AG09309 (cell line): ENCODE data around the gene ZCCHC8.
"Not testable (repeated sequence)": the region's sequence is repeated elsewhere in the genome, so short reads cannot be mapped to it uniquely, and the experiment has no call there.

Experiments
- DNase-seq: peaks from one replicate; pipeline ENCODE4 v3.0.0-alpha.2; 2010; ENCODE audit warnings: low read depth
- H3K4me3 ChIP-seq: 2 replicates; pipeline ENCODE4 v1.5.1; 2011; ENCODE audit warnings: mild to moderate bottlenecking, low read depth, low read length, moderate library complexity; ENCODE audit not compliant: control insufficient read depth
- TF ChIP-seq, protein P1 (sequence below): IDR thresholded peaks from 2 replicates; pipeline ENCODE4 v1.5.1; 2011; ENCODE audit warnings: mild to moderate bottlenecking, low read depth, low read length, inconsistent platforms; ENCODE audit not compliant: insufficient read depth, control insufficient read depth; ENCODE audit errors: missing control alignments

ZCCHC8 gene

DNA sequence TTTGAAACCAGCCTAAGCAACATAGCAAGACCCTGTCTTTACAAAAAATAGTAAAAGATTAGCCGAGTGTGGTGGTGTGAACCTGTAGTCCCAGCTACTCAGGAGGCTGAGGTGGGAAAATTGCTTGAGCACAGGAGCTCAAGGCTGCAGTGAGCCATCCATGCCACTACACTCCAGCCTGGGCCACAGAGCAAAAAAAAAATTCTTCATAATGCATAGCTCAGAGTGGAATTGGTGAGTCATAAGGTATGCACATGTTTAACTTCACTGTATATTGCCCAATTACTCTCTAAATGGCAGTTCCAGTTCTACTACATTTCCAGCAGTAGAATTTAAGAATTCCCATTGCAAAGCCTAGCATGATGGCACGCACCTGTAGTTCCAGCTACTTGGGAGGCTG lies 51.4 kb downstream of the ZCCHC8 start:
- no peak overlapping the region for H3K4me3 ChIP-seq
- TF ChIP-seq, protein P1, sequence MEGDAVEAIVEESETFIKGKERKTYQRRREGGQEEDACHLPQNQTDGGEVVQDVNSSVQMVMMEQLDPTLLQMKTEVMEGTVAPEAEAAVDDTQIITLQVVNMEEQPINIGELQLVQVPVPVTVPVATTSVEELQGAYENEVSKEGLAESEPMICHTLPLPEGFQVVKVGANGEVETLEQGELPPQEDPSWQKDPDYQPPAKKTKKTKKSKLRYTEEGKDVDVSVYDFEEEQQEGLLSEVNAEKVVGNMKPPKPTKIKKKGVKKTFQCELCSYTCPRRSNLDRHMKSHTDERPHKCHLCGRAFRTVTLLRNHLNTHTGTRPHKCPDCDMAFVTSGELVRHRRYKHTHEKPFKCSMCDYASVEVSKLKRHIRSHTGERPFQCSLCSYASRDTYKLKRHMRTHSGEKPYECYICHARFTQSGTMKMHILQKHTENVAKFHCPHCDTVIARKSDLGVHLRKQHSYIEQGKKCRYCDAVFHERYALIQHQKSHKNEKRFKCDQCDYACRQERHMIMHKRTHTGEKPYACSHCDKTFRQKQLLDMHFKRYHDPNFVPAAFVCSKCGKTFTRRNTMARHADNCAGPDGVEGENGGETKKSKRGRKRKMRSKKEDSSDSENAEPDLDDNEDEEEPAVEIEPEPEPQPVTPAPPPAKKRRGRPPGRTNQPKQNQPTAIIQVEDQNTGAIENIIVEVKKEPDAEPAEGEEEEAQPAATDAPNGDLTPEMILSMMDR: no peak
- peak; percentile 34 for DNase-seq

DNA sequence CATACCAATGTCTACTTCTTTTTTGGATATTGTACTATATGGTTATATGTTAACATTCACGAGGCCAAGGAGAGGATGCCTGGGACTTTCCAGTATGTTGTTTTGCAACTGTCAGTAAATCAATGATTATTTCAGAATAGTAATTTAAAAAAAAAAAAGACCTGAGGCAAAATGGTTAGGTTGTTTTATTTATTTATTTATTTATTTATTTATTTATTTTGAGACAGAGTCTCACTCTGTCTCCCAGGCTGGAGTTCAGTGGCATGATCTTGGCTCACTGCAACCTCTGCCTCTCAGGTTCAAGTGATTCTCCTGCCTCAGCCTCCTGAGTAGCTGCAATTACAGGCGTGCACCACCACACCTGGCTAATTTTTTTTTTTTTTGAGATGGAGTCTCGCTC lies 52.9 kb downstream of the ZCCHC8 start:
- not testable (repeated sequence) for DNase-seq, H3K4me3 ChIP-seq

DNA sequence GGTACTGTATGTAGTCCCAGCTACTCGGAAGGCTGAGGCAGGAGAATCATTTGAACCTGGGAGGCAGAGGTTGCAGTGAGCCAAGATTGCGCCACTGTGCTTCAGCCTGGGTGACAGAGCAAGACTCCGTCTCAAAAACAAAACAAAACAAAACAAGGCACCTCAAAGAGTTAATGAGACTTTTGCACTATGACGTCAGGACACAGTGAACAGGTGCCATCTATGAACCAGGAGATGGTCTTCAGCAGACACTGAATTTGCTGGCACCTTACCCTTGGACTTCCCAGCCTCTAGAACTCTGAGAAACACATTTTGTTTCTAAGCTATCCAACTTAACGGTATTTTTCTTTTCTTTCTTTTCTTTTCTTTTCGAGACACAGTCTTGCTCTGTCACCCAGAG lies 54.3 kb downstream of the ZCCHC8 start:
- not testable (repeated sequence) for H3K4me3 ChIP-seq

DNA sequence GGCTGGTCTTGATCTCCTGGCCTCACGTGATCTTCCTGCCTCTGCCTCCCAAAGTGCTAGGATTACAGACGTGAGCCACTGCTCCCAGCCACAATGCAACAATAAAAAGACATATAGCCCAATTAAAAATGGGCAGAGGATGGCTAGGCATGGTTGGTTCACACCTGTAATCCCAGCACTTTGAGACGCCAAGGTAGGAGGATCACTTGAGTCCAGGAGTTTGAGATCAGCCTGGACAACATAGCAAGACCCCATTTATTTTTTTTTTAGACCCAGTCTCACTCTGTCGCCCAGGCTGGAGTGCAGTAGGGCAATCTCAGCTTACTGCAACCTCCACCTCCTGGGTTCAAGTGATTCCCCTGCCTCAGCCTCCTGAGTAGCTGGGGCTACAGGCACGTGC lies 56.7 kb downstream of the ZCCHC8 start:
- DNase-seq, H3K4me3 ChIP-seq: not testable (repeated sequence)

More for the DNA sequence above, 54.3 kb downstream of the ZCCHC8 start:
- DNase-seq: not testable (repeated sequence)

DNA sequence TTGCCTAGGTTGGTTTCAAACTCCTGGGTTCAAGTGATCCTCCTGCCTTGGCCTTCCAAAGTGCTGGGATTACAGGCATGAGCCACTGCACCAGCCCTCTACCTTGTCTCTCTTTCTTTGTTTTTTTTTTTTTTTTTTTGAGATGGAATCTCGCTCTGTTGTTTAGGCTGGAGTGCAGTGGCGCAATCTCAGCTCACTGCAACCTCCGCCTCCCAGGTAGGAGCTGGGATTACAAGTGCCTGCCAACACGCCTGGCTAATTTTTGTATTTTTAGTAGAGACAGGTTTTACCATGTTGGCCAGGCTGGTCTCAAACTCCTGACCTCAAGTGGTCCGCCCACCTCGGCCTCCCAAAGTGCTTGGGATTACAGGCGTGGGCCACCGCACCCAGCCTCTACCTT lies 61.9 kb downstream of the ZCCHC8 start:
- not testable (repeated sequence) for DNase-seq, H3K4me3 ChIP-seq

DNA sequence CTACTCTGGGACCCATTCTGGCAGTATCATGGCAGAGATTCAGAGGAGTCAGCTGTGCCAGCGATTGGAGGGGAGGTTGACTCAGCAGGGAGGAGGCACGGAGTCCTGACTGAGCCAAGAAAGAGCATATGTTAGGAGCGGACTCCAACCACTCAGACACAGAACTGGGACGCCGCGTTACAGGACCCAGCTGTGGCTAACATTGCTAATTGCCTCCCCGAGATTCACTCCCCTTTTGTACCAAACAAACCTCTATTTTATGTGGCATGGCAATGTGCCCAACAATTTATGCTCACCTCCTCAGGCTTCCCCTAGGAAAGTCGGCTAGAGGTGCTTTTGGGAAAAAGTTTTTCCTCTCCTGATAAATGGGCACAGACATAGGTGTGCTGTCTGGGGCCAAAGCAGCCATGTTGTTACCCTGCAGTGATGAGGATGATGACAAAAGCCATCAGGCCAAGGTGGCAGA lies 63.0 kb downstream of the ZCCHC8 start:
- DNase-seq: no peak
- no peak overlapping the region for H3K4me3 ChIP-seq
- TF ChIP-seq, protein P1: no peak

DNA sequence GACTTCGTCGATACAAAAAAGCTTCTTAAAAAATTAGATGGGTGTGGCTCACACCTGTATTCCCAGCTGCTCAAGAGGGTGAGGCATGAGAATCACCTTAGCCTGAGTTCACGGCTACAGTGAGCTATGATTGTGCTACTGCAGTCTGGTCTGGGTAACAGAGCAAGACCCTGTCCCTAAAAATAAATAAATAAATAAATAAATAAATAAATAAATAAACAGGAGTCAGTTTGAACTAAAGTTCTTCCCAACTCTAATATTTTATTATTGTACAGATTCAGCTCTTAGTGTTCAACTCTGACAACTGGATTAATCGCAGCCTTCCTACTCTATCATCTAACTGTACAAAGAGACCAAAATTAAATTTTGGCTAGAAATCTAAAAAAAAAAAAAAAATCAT lies 65.5 kb downstream of the ZCCHC8 start:
- no peak overlapping the region for H3K4me3 ChIP-seq
- DNase-seq: no peak
- TF ChIP-seq, protein P1: no peak

DNA sequence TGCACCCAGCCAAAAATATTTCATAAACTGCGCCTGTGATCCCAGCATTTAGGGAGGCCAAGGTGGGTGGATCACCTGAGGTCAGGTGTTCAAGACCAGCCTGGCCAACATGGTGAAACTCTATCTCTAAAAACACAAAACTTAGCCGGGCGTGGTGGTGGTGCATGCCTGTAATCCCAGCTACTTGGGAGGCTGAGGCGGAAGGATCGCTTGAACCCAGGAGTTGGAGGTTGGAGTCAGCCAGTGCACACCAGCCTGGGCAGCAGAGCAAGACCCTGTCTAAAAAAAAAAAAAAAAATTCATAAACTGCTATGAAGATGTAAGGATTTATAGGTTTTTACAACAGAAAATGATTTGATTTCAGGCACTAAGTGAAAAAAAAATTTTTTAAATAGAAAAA lies 71.7 kb downstream of the ZCCHC8 start:
- DNase-seq, H3K4me3 ChIP-seq: not testable (repeated sequence)

DNA sequence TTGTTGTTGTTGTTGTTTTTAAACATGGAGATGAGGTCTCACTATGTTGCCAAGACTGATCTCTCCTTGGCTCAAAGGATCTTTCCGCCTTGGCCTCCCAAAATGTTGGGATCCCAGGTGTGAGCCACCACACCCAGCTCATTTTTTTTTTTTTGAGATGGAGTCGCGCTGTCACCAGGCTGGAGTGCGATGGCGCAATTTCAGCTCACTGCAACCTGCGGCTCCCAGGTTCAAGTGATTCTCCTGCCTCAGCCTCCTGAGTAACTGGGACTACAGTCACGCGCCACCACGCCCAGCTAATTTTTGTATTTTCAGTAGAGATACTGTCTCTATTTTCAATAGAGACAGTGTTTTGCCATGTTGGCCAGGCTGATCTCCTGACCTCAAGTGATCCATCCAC lies 73.3 kb downstream of the ZCCHC8 start:
- no peak for DNase-seq
- H3K4me3 ChIP-seq: no peak overlapping the region
- TF ChIP-seq, protein P1: no peak
